Loucy (cell line): ENCODE data around the gene PIAS1.

Experiments used
- H2AFZ ChIP-seq: fragments of 200-600 bp; sonication (generic); 2 replicates; pipeline ENCODE4 v1.6.0; 2016; ENCODE audit warnings: antibody characterized with exemption, mild to moderate bottlenecking, low read length, moderate library complexity
- H3F3A ChIP-seq: fragments of 200-600 bp; 2 replicates; pipeline ENCODE4 v1.6.0; 2016; ENCODE audit warnings: antibody characterized with exemption, low read depth, mild to moderate bottlenecking
- H3K27me3 ChIP-seq: fragments of 200-600 bp; sonication (generic); 2 replicates; pipeline ENCODE4 v1.6.1; 2014; ENCODE audit warnings: low read length, mild to moderate bottlenecking; ENCODE audit not compliant: insufficient read depth, poor library complexity, severe bottlenecking
- H3K36me3 ChIP-seq: fragments of 200-600 bp; sonication (generic); 2 replicates; pipeline ENCODE4 v1.6.1; 2016; ENCODE audit warnings: low read length; ENCODE audit not compliant: insufficient read depth
- H3K4me1 ChIP-seq: fragments of 200-600 bp; sonication (generic); 2 replicates; pipeline ENCODE4 v1.5.1; 2014; ENCODE audit warnings: low read length, mild to moderate bottlenecking; ENCODE audit not compliant: insufficient read depth, poor library complexity, severe bottlenecking
- H3K4me2 ChIP-seq: fragments of 200-600 bp; sonication (generic); 2 replicates; pipeline ENCODE4 v1.6.0; 2014; ENCODE audit warnings: antibody characterized with exemption, low read length, low read depth, mild to moderate bottlenecking; ENCODE audit not compliant: poor library complexity, severe bottlenecking
- H3K4me3 ChIP-seq: fragments of 200-600 bp; sonication (generic); 2 replicates; pipeline ENCODE4 v1.5.1; 2014; ENCODE audit warnings: low read length, mild to moderate bottlenecking, mixed read lengths; ENCODE audit not compliant: poor library complexity, severe bottlenecking
- H3K79me2 ChIP-seq: fragments of 200-600 bp; sonication (generic); 2 replicates; pipeline ENCODE4 v1.6.1; 2014; ENCODE audit warnings: low read length; ENCODE audit not compliant: insufficient read depth
- H3K9ac ChIP-seq: fragments of 200-600 bp; sonication (generic); 2 replicates; pipeline ENCODE4 v1.6.0; 2014; ENCODE audit warnings: mild to moderate bottlenecking, low read depth, low read length, moderate library complexity; ENCODE audit not compliant: poor library complexity, severe bottlenecking
- H3K9me2 ChIP-seq: fragments of 200-600 bp; sonication (generic); replicated peaks from 2 replicates; pipeline ENCODE4 v1.6.1; 2016; ENCODE audit warnings: low read depth, low read length, mixed read lengths
- H3K9me3 ChIP-seq: fragments of 200-600 bp; sonication (generic); 2 replicates; pipeline ENCODE4 v1.6.1; 2014; ENCODE audit warnings: mild to moderate bottlenecking, antibody characterized with exemption, low read length, low read depth; ENCODE audit not compliant: insufficient read depth
- H4K20me1 ChIP-seq: fragments of 200-600 bp; sonication (generic); 2 replicates; pipeline ENCODE4 v1.6.0; 2014; ENCODE audit warnings: antibody characterized with exemption, low read length, mild to moderate bottlenecking; ENCODE audit not compliant: insufficient read depth, poor library complexity, severe bottlenecking
- CTCF ChIP-seq: fragments of 200-600 bp; sonication (generic); conservative IDR thresholded peaks from 2 replicates; pipeline ENCODE4 v1.5.1; 2014; ENCODE audit warnings: mild to moderate bottlenecking, antibody characterized with exemption, low read length
- EZH2phosphoT487 ChIP-seq: fragments of 200-600 bp; IDR thresholded peaks from 2 replicates; pipeline ENCODE4 v1.6.1; 2018; ENCODE audit warnings: antibody characterized with exemption, mild to moderate bottlenecking, moderate library complexity, borderline replicate concordance

The PIAS1 gene

GRCh38 chr15:68032672-68033071, 21.4 kb upstream of the PIAS1 start:
- Histone ChIP-seq H3K27me3 (no peaks in the 10 kb centered on the region), H3K36me3 (no peaks in the 10 kb centered on the region), H3K4me2 (no peak overlapping the region), H4K20me1 (no peaks in the 10 kb centered on the region), H3K4me3 (no peak overlapping the region), H3K9me3 (no peaks in the 10 kb centered on the region), H3K9ac (no peak overlapping the region), H3F3A (no peaks in the 10 kb centered on the region), H3K9me2 (no peaks in the 10 kb centered on the region), H3K4me1 (no peaks in the 10 kb centered on the region), H3K79me2 (no peaks in the 10 kb centered on the region), H2AFZ (no peak overlapping the region)
- TF ChIP-seq CTCF (no peak), EZH2phosphoT487 (no peak)

- TF ChIP-seq CTCF (no peak), EZH2phosphoT487 (no peak)
- no peaks in the 10 kb centered on the region for H3K79me2 ChIP-seq
- H3K9me2 ChIP-seq = no peaks in the 10 kb centered on the region
- no peak overlapping the region for H3K4me3 ChIP-seq
- H4K20me1 ChIP-seq = no peaks in the 10 kb centered on the region
- H3K9ac ChIP-seq = no peak overlapping the region
- H3K9me3 ChIP-seq = no peaks in the 10 kb centered on the region
- no peak overlapping the region for H2AFZ ChIP-seq
- H3K4me2 ChIP-seq = no peak overlapping the region
- H3K27me3 ChIP-seq = no peaks in the 10 kb centered on the region
- H3K4me1 ChIP-seq = no peaks in the 10 kb centered on the region
- H3F3A ChIP-seq = no peaks in the 10 kb centered on the region
- H3K36me3 ChIP-seq = no peaks in the 10 kb centered on the region
These were observed 20.0 kb upstream of the PIAS1 start for GRCh38 chr15:68034081-68034480.

GRCh38 chr15:68034719-68035293, 19.3 kb upstream of the PIAS1 start:
- no peak overlapping the region for H3K4me3 ChIP-seq
- H3K79me2 ChIP-seq = no peaks in the 10 kb centered on the region
- no peaks in the 10 kb centered on the region for H3K4me1 ChIP-seq
- H3K9me3 ChIP-seq = no peaks in the 10 kb centered on the region
- no peaks in the 10 kb centered on the region for H3F3A ChIP-seq
- H3K9ac ChIP-seq = no peak overlapping the region
- no peak overlapping the region for H3K4me2 ChIP-seq
- no peak for TF ChIP-seq CTCF
- no peak for TF ChIP-seq EZH2phosphoT487
- no peaks in the 10 kb centered on the region for H3K27me3 ChIP-seq
- no peaks in the 10 kb centered on the region for H3K36me3 ChIP-seq
- no peaks in the 10 kb centered on the region for H4K20me1 ChIP-seq
- H3K9me2 ChIP-seq = no peaks in the 10 kb centered on the region
- no peak overlapping the region for H2AFZ ChIP-seq
